Adrenal gland (tissue), 5 donors: ENCODE measurements around the gene SCFD2.

Source experiments
- POLR2A ChIP-seq, 2 donors: fragments of 450-650 bp; IDR thresholded peaks; one replicate each; pipeline ENCODE4 v1.6.1; 2017; ENCODE audit warnings: antibody characterized with exemption in 2 of 2, mild to moderate bottlenecking in 2 of 2, moderate library complexity in 1 of 2
- TF ChIP-seq, protein P1 (sequence below), 6 experiments: fragments of 450-650 bp in 4 of 6; fragments of 200-600 bp in 2 of 6; sonication (generic) in 1 of 6; IDR thresholded peaks; 1 replicate in 5 of 6; 2 replicates in 1 of 6; pipeline versions ENCODE4 v1.5.1 to v1.8.0; 2016 to 2021; ENCODE audit warnings: antibody characterized with exemption in 6 of 6, mild to moderate bottlenecking in 2 of 6, moderate library complexity in 1 of 6
- donor health status: DM: no; HTN: no; CAD: no.

DNA sequence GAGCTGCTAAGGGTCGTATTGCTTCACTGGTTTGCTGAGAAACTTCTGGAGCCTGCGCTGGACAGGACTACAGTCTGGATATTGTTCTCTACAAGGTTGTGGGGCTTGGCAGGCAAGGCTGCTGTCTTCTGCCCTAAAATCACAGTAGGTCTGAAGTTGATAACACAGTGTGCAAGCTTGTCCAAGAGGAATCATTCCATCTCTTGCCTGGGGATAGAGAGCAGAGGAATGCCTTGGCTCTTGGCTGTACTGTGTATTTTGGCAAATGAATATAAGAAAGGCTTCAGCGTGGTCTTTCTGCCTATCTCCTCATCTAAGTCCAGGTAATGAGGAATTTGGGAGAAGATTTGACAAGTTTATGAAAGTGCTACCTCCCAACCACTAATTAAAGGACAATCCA, 513.1 kb downstream of the SCFD2 start:
- TF ChIP-seq, protein P1, sequence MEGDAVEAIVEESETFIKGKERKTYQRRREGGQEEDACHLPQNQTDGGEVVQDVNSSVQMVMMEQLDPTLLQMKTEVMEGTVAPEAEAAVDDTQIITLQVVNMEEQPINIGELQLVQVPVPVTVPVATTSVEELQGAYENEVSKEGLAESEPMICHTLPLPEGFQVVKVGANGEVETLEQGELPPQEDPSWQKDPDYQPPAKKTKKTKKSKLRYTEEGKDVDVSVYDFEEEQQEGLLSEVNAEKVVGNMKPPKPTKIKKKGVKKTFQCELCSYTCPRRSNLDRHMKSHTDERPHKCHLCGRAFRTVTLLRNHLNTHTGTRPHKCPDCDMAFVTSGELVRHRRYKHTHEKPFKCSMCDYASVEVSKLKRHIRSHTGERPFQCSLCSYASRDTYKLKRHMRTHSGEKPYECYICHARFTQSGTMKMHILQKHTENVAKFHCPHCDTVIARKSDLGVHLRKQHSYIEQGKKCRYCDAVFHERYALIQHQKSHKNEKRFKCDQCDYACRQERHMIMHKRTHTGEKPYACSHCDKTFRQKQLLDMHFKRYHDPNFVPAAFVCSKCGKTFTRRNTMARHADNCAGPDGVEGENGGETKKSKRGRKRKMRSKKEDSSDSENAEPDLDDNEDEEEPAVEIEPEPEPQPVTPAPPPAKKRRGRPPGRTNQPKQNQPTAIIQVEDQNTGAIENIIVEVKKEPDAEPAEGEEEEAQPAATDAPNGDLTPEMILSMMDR (IDR thresholded peaks at IDR 0.05), result no peak
- TF ChIP-seq POLR2A (IDR thresholded peaks at IDR 0.05), result no peak
